Esophagus squamous epithelium (tissue), 4 donors: ENCODE results near the gene MYO5A.

Experiments used
- POLR2A ChIP-seq, 4 donors: fragments of 450-650 bp; IDR thresholded peaks; one replicate each; pipeline ENCODE4 v1.6.1; 2017; ENCODE audit warnings: antibody characterized with exemption in 4 of 4, mild to moderate bottlenecking in 4 of 4, moderate library complexity in 3 of 4
- TF ChIP-seq, protein P1 (sequence below), 6 experiments: fragments of 450-650 bp in 4 of 6; fragments of 200-600 bp in 2 of 6; sonication (generic) in 2 of 6; IDR thresholded peaks; one replicate each; pipeline ENCODE4 v1.5.1; 2016 to 2019; ENCODE audit warnings: antibody characterized with exemption in 6 of 6, mild to moderate bottlenecking in 4 of 6, moderate library complexity in 4 of 6

DNA sequence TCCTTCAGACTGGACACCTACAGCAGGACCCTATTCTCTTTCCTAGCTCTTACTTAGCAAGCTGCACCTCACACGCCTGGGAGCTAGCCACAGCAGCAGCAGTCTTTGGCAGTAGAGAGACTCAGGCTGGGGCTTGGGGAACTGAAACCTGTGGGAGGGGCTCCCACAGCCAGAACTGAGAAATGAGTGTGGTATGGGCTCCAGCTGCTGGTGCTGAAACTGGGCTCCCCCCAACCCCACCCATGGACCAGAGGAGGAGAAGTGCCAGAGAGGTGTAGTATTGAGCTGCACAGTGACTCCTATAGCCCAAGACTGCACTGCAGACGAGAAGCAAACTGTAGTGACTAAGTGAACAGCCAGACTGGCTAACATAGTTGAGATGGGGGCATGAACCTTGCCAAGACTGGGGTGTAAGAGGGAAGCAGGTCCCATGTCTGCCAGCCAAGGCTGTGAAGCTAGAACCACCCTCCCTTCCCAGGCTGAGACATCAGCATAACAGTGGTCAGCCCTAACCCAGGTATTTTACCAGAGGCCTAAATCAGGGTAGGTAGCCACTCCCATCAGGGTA is 62.5 kb downstream of the MYO5A start:
- TF ChIP-seq, protein P1, sequence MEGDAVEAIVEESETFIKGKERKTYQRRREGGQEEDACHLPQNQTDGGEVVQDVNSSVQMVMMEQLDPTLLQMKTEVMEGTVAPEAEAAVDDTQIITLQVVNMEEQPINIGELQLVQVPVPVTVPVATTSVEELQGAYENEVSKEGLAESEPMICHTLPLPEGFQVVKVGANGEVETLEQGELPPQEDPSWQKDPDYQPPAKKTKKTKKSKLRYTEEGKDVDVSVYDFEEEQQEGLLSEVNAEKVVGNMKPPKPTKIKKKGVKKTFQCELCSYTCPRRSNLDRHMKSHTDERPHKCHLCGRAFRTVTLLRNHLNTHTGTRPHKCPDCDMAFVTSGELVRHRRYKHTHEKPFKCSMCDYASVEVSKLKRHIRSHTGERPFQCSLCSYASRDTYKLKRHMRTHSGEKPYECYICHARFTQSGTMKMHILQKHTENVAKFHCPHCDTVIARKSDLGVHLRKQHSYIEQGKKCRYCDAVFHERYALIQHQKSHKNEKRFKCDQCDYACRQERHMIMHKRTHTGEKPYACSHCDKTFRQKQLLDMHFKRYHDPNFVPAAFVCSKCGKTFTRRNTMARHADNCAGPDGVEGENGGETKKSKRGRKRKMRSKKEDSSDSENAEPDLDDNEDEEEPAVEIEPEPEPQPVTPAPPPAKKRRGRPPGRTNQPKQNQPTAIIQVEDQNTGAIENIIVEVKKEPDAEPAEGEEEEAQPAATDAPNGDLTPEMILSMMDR (IDR thresholded peaks at IDR 0.05): no peak
- TF ChIP-seq POLR2A (IDR thresholded peaks at IDR 0.05): no peak
